HG03558 (cell line): ENCODE data around the gene CELA2A.
"Not testable (repeated sequence)": the region's sequence is repeated elsewhere in the genome, so short reads cannot be mapped to it uniquely, and the experiment has no call there.

Experiments used
- ATAC-seq: cut with Tn5 transposase; IDR thresholded peaks from one replicate; pipeline ENCODE4 v1.9.1; 2021; ENCODE audit warnings: moderate number of reproducible peaks; ENCODE audit not compliant: unreplicated experiment; ENCODE audit errors: extremely low read depth

CELA2A gene

GRCh38 chr1:15424146-15424667 is 32.3 kb upstream of the CELA2A start:
- no peak for ATAC-seq

- no peak for ATAC-seq
Observed at GRCh38 chr1:15424981-15425380, 31.6 kb upstream of the CELA2A start.

GRCh38 chr1:15425521-15425920 is 31.0 kb upstream of the CELA2A start:
- ATAC-seq = no peak

GRCh38 chr1:15425958-15426357 is 30.6 kb upstream of the CELA2A start:
- no peak for ATAC-seq

GRCh38 chr1:15426492-15427279 is 29.8 kb upstream of the CELA2A start:
- no peak for ATAC-seq

- ATAC-seq = no peak
Observed at GRCh38 chr1:15427280-15427666, 29.3 kb upstream of the CELA2A start.

GRCh38 chr1:15428252-15428651 is 28.3 kb upstream of the CELA2A start:
- ATAC-seq = not testable (repeated sequence)

GRCh38 chr1:15428815-15429435 is 27.6 kb upstream of the CELA2A start:
- ATAC-seq = no peak

- ATAC-seq = no peak
Observed at GRCh38 chr1:15429701-15430149, 26.8 kb upstream of the CELA2A start.

- ATAC-seq = no peak
Observed at GRCh38 chr1:15430787-15431570, 25.6 kb upstream of the CELA2A start.

- no peak for ATAC-seq
Observed at GRCh38 chr1:15431571-15431948, 25.0 kb upstream of the CELA2A start.

GRCh38 chr1:15432324-15432723 is 24.2 kb upstream of the CELA2A start:
- ATAC-seq = no peak

GRCh38 chr1:15433471-15433870 is 23.1 kb upstream of the CELA2A start:
- no peak for ATAC-seq

- ATAC-seq = not testable (repeated sequence)
Observed at GRCh38 chr1:15434739-15435138, 21.8 kb upstream of the CELA2A start.

GRCh38 chr1:15435239-15436077 is 21.1 kb upstream of the CELA2A start:
- ATAC-seq = no peak

- no peak for ATAC-seq
Observed at GRCh38 chr1:15436881-15437442, 19.6 kb upstream of the CELA2A start.

- ATAC-seq = no peak
Observed at GRCh38 chr1:15439325-15439724, 17.2 kb upstream of the CELA2A start.

GRCh38 chr1:15440357-15440756 is 16.2 kb upstream of the CELA2A start:
- no peak for ATAC-seq

- ATAC-seq = no peak
Observed at GRCh38 chr1:15441247-15441646, 15.3 kb upstream of the CELA2A start.

- no peak for ATAC-seq
Observed at GRCh38 chr1:15442119-15442518, 14.4 kb upstream of the CELA2A start.
